B cell (primary cell): Measurements from ENCODE around the gene PNLDC1.

Source experiments
- EZH2 ChIP-seq: IDR thresholded peaks from 2 replicates; pipeline ENCODE4 v1.6.1; 2012; ENCODE audit warnings: borderline replicate concordance, low read depth, mild to moderate bottlenecking, moderate library complexity, low read length; ENCODE audit not compliant: insufficient read depth, poor library complexity, severe bottlenecking
- TF ChIP-seq, protein P1 (sequence below): fragments of 200-600 bp; IDR thresholded peaks from one replicate; pipeline ENCODE4 v1.8.0; 2022; ENCODE audit warnings: antibody characterized with exemption, mild to moderate bottlenecking

DNA sequence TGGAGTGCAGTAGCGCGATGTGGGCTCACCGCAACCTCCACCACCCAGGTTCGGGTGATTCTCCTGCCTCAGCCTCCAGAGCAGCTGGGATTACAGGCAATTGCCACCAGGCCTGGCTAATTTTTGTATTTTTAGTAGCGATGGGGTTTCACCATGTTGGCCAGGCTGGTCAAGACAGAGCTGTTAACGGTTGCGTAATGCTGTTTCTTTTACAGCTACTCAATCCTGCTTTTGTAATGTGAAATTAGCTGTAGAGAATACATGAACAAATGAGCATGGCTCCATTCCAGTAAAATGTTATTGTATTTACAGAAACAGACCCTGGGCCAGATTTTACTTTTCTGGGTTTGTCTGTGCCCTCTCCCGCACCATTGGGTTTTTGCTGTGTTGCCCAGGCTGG, 1.9 kb downstream of the PNLDC1 start:
- no peak for TF ChIP-seq EZH2
- TF ChIP-seq, protein P1, sequence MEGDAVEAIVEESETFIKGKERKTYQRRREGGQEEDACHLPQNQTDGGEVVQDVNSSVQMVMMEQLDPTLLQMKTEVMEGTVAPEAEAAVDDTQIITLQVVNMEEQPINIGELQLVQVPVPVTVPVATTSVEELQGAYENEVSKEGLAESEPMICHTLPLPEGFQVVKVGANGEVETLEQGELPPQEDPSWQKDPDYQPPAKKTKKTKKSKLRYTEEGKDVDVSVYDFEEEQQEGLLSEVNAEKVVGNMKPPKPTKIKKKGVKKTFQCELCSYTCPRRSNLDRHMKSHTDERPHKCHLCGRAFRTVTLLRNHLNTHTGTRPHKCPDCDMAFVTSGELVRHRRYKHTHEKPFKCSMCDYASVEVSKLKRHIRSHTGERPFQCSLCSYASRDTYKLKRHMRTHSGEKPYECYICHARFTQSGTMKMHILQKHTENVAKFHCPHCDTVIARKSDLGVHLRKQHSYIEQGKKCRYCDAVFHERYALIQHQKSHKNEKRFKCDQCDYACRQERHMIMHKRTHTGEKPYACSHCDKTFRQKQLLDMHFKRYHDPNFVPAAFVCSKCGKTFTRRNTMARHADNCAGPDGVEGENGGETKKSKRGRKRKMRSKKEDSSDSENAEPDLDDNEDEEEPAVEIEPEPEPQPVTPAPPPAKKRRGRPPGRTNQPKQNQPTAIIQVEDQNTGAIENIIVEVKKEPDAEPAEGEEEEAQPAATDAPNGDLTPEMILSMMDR = no peak
